Activated CD4-positive, alpha-beta T cell treated with anti-CD3 and anti-CD28 coated beads, Interleukin-2, amount 50 U/mL, for 24 hours (primary cell): Measurements from ENCODE around the gene RPS21.

Source experiments
- DNase-seq, 2 donors: peaks; one replicate each; pipeline ENCODE4 v3.0.0-alpha.2; 2020; ENCODE audit warnings: low read depth in 1 of 2, low spot score in 1 of 2

RPS21 gene

DNA sequence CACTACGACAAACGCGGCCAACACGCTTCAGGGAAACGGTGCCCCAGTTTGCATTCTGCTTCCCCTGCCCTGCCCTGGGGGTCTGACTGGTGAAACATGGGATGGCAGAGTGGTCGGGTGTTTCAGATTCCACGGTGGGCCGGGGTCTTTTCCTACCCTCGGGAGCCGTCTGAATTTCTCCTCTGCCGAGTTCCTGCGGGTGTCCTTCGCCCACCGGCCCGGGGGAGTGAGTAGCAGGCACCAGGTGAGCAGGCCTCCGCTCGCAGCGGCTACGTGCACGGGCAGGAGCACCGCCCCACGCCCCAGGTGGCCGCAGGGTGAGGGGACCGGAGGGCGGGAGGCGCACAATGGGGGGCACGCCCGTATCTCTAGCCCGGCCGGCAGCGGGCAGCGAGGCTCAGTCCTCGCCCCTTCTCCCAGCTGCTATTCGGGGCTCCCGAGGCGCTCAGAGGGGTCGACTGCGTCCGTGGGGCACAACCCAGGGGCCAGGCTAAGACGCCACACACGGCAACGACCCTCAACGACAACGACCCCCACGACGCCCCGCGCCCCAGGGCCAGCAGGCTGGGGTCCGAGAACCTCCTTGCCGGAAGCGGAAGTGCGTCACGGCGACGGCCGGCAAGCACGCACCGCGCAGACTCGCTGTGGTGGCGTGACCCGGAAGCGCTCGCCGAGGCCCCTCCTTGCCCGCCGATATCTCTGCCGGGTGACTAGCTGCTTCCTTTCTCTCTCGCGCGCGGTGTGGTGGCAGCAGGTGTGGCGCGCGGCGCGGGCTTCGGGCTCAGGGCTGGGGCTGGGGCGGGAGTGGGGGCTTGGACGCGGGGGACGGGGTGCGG is at the start of gene RPS21:
TSS of gene RPS21 (plus strand) at position 721 of the 836 bp plus-strand sequence. CDS start 236 bp downstream, outside the sequence.
- peak; percentile 88 to 91 for DNase-seq

DNA sequence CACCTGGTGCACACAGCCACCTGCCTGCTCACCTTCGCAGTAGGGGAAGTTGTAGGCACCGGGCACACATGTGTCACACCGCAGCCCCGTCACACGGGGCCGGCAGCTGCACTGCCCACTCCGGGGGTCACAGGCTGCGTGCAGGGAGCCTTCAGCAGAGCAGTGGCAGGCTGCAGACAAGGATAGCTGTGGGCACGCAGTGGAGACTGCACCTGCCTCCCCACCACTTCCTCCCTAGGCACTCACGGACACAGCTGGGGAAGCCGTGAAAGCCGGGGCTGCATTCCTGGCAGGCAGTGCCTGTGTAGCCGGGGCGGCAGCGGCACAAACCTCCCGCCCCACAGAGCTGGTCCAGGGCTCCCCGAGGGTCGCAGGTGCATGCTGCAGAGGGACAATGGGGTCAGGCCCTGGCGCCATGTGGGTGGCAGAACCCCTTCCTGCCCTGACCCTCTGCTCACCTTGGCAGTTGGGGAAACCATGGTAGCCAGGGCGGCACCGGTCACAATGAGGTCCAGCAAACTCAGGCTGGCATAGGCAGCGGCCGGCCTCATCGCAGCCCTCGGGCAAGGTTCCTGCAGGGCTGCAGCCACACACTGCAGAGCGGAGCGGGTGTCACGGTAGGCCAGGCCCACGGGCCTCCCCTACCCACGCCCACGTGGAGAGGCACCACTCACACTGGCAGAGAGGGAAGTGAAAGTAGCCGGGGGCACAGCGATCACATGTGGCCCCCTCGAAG is 49.2 kb upstream of the RPS21 start:
- no peak for DNase-seq

DNA sequence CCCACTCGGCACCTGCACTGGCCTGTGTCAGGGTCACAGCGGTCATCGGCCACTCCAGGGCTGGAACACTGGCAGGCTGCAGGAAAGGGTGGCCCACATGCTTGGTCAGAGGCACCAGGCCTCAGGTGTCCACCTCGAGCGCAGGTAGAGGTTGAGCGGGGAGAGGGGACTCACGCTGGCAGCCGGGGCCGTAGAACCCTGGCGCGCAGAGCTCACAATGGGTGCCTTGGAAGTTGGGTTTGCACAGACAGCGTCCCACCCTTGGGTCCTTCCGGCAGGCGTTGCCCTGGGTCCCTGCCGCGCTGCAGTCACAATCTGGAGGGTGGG is 48.6 kb upstream of the RPS21 start:
- no peak for DNase-seq

DNA sequence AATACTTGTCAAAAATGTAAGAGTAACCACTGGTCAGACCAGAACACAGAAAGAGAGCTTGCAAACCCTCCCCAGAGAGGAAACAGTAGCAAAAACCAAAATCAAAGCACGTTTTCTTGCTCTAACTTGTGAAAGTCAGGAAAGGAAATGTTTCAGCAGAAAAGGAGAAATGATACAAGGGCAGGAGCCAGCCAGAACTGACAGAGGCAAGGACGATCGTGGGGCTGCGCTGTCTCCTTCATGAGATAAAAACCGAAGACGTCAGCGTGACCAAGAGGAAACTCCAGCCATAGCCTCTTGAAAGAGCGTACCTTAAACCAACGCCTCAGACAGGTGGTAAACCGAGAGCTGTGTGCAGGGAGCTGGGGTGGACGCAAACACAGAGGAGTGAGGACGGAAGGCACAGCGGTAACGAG is 47.2 kb upstream of the RPS21 start:
- DNase-seq: no peak

DNA sequence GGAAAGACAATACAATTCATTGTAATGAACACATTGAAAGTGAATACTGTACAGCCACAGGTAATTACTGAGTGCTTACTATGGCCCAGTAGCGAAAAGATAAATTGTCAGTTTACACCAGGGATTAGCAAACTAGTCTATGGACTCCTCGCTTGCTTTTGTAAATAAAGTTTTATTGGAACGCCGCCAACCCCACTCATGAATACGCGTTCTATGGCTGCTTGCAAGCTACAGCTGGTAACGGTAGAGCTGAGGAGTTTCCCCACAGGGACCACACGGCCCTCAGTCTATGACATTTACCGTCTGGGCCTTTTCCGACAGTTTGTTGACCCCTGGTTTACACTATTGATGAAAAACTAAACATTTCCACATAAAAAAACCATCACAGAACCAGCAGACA is 44.0 kb upstream of the RPS21 start:
- no peak for DNase-seq

DNA sequence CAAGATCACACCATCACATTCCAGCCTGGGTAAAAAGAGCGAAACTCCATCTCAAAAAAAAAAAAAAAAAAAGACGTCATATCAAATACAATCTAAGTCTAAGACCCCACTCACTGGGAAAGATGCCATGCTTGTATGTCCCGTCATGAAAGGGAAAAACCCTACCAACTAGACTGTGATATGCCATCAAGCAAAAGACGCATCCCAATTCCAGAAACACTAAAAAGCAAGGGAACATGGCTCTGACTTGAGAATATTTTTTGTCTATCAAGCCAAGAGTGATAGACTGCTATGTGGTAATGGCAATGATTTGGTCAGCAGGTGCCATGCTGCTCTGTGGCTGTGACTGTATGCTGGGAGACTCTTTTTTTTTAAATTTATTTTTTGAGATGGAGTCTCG is 42.8 kb upstream of the RPS21 start:
- DNase-seq: no peak

DNA sequence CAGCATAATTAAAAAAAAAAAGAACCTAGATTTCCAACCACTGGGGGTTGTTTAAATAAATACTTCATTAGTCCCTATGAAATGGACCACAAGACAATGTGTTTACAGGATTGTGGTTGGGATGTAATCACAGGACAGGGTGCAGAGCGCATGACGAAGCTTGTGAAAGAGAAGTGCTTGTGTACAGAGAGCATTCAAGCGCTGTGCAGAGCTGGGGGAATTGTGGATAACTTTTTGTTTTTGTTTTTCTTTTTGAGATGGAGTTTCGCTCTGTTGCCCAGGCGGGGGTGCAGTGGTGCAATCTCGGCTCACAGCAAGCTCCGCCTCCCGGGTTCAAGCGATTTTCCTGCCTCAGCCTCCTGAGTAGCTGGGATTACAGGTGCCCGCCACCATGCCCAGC is 42.1 kb upstream of the RPS21 start:
- no peak for DNase-seq

DNA sequence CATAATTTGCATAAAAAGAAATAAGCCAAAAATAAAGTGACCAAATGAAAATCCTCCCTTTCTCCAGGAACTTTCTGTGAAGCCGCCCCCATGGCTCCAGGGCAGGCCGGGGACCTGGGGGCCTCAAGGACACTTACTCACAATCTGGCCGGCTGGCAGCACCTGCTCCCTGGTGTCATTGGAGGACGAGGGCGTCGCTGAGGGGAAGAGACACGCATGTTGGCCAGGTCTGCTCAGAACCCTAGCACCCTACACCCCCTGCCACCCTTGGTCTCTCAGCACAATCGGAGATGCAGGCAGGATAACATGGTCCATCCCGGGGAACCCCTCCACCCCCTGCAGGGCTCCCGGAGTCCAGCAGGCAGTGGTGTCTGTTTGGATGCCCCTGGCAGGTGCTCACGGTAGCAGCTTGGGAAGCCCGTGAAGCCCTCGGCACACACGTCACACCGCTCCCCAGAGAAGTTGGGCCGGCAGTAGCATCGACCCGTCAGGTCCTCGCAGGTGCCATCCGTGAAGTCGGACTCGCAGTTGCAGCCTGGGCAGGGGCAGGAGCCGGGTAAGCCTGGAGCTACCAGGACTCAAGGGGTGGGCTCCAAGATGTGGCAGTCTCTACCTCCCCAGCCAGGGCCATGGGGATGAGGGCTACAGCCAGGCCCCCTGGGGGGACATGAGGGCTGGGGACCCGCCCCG is 41.1 kb upstream of the RPS21 start:
- DNase-seq: no peak

DNA sequence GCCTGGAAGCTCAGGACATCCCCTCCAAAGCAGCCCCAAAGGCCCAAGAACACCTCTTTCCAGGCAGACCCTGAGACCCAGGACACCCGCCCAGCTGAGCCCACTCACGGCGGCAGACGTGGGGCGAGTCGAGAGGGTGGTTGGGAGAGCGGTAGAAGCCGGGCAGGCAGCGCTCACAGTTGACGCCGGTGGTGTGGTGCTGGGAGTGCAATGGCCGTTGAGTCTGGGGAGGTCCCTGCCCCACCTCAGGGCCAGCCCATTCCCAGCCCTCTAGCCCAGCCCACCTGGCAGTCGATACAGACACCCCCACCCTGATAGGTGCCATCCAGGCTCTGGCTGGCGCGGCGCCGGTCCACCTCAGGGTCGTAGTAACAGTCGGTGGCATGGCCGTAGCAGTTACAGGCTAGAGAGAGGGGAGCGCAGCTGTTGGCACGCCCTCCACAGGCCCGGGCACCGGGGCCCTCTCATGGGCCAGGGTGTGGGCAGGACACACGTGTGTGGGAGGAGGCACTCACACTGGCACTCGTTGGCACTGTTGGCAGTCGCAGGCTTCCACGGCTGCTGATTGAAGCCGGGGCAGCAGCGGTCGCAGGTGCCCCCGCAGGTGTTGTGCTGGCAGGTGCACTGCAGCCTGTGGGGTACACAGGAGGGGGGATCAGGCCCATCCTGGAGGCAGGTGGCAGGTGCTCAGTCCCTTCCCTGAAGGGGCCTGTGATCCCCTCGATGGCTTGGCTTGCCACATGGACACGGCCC is 40.3 kb upstream of the RPS21 start:
- no peak for DNase-seq

DNA sequence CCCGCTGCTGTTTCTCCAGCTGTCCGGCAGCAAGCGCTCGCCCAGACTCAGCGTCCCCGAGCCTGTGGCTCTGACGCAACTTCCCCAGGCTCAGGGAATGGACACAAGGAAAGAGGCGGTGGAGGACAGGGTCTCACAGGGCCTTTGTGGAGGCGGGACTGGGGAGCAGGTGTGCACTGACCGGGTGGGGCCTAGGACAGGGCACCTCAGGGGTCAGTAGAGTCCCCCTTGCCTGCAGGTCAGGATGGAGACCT is 39.8 kb upstream of the RPS21 start:
- DNase-seq: no peak

DNA sequence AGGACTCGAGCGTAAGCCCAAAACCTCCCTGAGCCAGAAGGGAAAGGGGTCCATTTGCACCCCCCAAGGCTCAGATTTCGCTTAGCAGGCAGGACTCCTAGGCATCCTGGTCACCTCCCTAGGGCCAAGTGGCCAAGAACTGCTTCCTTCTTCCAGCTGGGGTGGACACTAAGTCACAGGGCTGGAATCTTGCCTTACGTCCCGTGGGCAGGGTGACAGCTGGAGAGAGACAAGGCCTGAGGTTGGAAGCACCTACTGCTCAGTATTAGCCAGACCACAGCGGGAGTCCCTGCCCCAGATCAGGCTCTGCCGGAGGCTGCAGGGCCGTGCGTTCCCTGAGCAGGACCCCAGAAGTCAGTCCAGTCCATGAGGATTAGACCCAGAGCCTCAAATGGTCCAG is 39.5 kb upstream of the RPS21 start:
- no peak for DNase-seq

DNA sequence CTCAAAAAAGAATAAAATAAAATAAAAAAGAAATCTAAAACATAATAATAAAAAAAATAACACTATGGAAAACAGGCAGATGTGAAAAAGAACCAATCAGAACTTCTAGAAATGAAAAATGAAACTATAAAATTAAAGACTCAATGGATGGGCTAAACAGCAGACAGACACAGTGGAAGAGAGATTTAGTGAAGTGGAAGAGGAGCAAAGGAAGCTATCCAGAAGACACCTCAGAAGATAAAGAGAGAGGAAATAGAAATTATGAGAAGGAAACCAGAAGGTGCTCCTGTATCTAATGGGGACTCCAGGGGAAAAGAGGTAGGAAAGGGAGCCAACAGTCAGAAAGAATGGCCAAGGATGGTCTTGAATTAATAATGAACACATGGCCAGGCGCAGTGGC is 38.3 kb upstream of the RPS21 start:
- DNase-seq: no peak

DNA sequence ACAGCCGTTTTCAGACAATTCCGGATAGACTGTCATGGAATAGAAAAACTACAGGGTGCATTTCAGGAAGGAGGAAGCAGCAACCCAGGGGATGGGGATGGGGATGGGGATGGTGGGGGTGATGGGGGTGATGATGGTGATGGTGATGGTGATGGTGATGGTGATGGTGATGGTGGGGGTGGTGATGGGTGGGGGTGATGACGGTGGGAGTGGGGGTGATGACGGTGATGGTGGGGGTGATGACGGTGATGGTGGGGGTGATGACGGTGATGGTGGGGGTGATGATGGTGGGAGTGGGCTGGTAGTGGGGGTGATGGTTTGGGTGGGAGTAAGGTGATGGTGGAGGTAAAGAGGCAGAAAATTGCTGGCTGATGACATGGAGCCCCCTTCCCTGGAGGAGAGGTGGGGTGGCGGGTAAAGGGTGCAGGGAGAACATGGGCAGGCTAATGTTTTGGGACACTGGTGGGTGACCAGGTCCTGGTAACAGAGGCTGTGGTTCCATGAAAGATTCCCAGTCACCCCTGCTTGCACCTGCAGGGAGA is 37.3 kb upstream of the RPS21 start:
- DNase-seq: no peak

DNA sequence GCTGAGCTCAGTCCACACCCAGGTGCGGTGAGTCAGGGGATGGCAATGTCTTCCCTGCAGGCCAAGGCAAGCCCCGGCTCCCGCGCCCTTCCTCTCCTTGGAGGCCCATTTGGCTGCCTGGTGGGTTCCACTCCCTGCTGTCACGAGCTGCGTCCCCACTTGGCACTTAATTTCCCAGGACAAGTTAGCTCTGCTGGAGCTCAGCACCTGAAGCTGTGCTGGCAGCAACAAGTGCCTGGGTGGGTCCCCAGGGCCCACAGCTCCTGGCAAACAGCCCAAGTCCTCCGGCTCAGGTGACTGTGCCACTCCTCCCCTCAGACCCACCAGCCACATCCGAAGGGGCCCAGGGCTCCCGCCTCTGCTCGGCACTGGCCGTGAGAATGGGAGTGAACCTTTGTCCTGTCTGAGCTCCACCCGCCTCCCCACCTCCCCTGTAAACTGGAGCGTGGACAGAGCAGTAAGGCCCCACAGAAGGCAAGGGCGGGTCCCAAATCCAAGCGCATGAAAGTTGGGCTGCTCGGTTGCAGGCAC is 36.7 kb upstream of the RPS21 start:
- no peak for DNase-seq

DNA sequence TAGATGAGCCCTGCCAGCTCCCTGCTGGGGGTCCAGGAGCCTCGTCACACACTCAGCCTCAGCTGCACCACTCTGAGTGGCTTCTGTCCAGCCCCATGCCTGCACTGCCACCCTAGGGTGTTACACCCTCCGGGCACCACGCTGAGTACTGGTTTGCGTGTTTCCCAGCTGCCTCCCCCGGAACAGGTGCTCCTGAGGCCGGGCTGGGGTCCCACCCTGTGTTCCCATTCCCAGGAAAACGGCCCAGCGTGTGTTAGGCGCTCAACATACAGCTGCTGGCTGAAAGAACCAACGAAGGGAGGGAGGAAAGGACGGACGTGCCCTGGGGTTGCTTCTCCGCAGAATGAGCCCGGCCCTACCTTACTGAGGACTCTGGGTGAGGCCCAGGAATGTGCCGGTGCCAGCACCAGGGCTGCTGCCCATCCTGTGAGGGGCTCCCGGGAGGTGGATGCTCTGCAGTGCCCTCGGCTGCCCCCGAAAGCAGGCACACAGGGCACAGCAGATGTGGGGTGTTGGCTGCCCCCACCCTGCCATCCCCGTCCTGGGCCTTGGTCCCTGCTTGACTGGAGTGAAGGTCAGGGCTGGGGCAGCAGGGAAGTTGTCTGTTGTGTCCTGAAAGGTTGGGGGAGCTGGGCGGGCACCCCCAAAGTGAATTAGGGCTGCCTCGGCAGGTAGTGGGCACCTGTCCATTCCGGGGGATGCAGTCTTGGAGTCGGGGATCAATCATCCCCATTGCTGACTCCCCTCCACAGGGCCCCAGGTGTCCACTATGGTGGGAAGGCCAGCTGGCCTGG is 36.1 kb upstream of the RPS21 start:
- DNase-seq: no peak

DNA sequence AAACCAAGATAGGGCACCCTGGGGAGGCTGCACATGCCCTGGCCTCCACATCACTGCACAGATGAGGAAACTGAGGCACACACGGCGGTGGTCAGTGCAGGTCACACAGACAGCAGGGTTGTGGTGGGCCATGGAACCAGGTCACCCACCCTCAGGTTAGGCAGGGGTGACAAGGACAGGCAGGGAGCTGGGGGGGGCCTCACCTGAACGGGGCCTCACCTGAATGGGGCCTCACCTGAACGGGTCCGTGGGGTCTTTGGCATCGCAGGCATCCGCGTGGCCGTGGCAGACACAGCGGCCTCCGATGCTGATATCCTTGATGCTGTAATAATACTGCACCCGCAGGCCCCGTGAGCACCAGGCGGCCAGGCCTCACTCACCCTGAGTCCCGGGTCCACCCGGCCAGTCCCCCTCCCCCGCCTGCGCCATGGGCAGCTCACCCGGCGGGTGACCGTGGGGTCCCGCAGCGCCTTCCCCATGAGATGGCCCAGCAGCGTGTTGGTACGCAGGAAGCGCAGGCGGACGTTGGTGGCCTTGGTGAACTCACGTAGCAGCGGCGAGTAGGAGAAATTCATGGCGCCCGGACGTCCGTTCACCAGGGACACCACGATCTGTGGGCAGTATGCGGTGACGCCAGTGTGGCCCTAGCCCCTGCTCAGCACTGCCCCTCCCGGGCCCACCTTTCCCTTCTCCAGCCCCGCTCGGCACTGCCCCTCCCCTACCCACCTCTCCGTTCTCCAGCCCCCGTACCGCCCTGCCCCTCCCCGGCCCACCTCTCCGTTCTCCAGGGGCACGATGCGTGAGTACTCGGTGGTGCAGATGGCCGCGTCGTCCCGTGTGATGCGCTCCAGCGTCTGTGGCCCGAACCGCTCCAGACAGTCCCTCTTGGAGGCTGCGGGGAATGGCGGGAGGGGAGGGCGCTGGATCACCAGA is 35.2 kb upstream of the RPS21 start:
- no peak for DNase-seq

DNA sequence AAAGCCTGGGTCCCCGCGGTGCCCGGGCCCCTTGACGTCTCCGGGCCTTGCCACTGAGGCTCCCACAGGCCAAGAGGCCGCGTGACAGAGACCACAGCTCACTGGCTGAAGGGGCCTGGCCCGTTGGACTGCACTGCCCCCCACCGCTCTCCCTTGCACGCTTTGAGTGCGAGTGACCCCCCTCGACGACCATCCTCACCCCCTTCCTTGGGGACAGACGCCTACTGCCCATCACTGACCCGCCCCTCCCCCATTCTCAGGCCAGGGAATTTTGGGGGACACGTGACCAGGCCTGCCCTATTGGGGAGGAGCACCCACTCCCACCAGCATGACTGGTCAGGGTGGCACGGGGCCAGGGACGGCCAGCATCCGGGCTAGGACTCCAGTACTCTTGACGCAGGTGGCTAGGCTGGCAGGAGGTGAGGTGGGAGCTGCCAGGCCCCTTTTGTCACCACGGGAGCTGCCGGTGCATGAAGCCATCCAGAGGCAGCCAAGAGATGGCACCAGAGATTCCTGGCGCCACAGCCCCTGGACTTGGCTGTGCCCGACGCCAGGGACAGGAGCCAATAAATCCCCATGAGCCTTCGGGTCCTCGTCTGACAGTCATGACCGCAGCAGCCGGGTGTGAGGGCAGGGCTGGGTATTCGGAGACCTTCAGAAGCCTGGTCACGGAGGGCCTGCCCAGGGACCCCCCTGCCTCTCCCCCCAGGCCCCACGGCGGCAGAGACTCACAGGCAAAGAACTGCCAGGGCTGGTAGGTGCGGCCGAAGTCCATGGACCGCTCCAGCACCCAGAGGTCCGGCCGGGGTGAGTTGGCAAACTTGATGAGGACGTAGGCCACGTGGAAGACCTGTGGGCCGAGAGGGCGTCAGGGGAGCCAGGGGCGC is 34.3 kb upstream of the RPS21 start:
- no peak for DNase-seq

DNA sequence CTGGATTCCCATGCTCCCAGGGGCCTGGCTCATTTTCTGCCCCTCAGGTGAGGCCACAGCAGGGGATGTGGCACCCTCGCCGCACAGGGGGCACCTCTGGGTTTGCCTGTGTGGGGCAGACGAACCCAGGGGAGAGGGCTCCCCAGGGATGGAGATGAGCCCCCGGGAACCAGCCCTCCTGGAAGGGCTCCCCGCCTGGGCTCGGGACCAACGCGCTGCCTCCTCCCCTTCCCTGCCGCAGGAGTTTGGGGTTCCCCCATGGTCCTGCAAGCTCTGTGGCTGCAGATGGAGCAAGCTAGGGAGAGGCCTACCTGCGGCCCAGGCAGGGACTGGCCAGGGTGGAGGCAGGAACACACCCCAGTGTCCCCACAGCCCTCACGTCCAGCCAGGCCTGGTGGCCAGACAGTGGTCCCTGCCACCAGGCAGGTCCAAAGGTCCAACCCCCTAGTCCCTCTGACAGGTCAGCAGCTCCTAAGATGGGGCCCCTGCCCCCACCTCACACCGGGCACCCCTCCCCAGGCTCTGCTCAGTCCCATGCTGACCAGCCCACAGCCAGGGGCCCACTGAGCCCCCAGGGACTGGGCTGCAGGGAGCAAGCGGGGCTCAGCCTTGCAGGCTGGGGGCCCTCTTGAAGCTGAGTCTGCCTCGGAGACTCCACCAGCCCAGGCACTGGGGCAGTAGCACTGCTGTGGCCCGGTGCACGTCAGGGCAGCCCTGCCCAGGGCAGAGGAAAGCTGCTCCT is 33.4 kb upstream of the RPS21 start:
- no peak for DNase-seq
